Stimulated activated CD8-positive, alpha-beta memory T cell treated with anti-CD3 and anti-CD28 coated beads, Interleukin-7, amount 100 ng/mL, for 4 hours (primary cell): Measurements from ENCODE around the gene PRUNE1.

Experiments
- DNase-seq, 2 donors: peaks; one replicate each; pipeline ENCODE4 v3.0.0-alpha.2; 2020; ENCODE audit warnings: low read depth in 2 of 2

PRUNE1 gene

GRCh38 chr1:150976879-150977694 is 31.2 kb upstream of the PRUNE1 start:
- peak; percentile 52 to 65 for DNase-seq

GRCh38 chr1:150979092-150980056 is 28.9 kb upstream of the PRUNE1 start:
- peak; percentile 69 to 79 for DNase-seq

GRCh38 chr1:150981177-150981804 is 27.0 kb upstream of the PRUNE1 start:
- no peak for DNase-seq

GRCh38 chr1:150981805-150982712 is 26.2 kb upstream of the PRUNE1 start, which contains the start of gene ANXA9:
TSS of gene ANXA9 (plus strand) at chr1:150982292. CDS start at chr1:150983106, 814 bp downstream.
- no peak for DNase-seq

GRCh38 chr1:150985179-150985825 is 22.9 kb upstream of the PRUNE1 start:
- DNase-seq = no peak

GRCh38 chr1:150987924-150988323 is 20.3 kb upstream of the PRUNE1 start:
- no peak for DNase-seq

GRCh38 chr1:150992626-150993025 is 15.6 kb upstream of the PRUNE1 start:
- DNase-seq = no peak

GRCh38 chr1:150994248-150994647 is 14.0 kb upstream of the PRUNE1 start:
- no peak for DNase-seq

- DNase-seq = no peak
Observed at GRCh38 chr1:150995460-150995859, 12.8 kb upstream of the PRUNE1 start.

GRCh38 chr1:150995896-150996295 is 12.4 kb upstream of the PRUNE1 start:
- DNase-seq = no peak

- DNase-seq = no peak
Observed at GRCh38 chr1:150997126-150997872, 10.9 kb upstream of the PRUNE1 start.

GRCh38 chr1:150997949-150998348 is 10.3 kb upstream of the PRUNE1 start:
- no peak for DNase-seq

GRCh38 chr1:150999051-150999674 is 9.1 kb upstream of the PRUNE1 start:
- no peak for DNase-seq

GRCh38 chr1:150999926-151000325 is 8.3 kb upstream of the PRUNE1 start:
- no peak for DNase-seq

- DNase-seq = no peak
Observed at GRCh38 chr1:151000408-151000807, 7.8 kb upstream of the PRUNE1 start.

GRCh38 chr1:151001602-151002001 is 6.6 kb upstream of the PRUNE1 start:
- no peak for DNase-seq

GRCh38 chr1:151002051-151002450 is 6.2 kb upstream of the PRUNE1 start:
- DNase-seq = no peak

- no peak for DNase-seq
Observed at GRCh38 chr1:151002611-151003010, 5.6 kb upstream of the PRUNE1 start.

- no peak for DNase-seq
Observed at GRCh38 chr1:151003180-151003579, 5.1 kb upstream of the PRUNE1 start.
